GM21529 (cell line): ENCODE measurements around the gene GNB2.
"Not testable (repeated sequence)": the region's sequence is repeated elsewhere in the genome, so short reads cannot be mapped to it uniquely, and the experiment has no call there.

Experiments
- ATAC-seq: cut with Tn5 transposase; IDR thresholded peaks from one replicate; pipeline ENCODE4 v1.9.1; 2021; ENCODE audit not compliant: unreplicated experiment

Gene GNB2

GRCh38 chr7:100723732-100724275, 50.3 kb downstream of the GNB2 start:
- no peak for ATAC-seq

- ATAC-seq: not testable (repeated sequence)
Measured at GRCh38 chr7:100724364-100724763, 50.8 kb downstream of the GNB2 start.

- no peak for ATAC-seq
Measured at GRCh38 chr7:100726996-100727761, 53.6 kb downstream of the GNB2 start.

GRCh38 chr7:100728196-100728595, 54.7 kb downstream of the GNB2 start:
- no peak for ATAC-seq
